Stimulated activated CD4-positive, alpha-beta T cell treated with anti-CD3 and anti-CD28 coated beads, Interleukin-15, amount 100 ng/mL, for 48 hours (primary cell): Measurements from ENCODE around the gene GDPGP1.
"Not testable (repeated sequence)": the region's sequence is repeated elsewhere in the genome, so short reads cannot be mapped to it uniquely, and the experiment has no call there.

Experiments used
- DNase-seq, 2 donors: peaks; one replicate each; pipeline ENCODE4 v3.0.0-alpha.2; 2020; ENCODE audit warnings: low read depth in 2 of 2

Gene GDPGP1

GRCh38 chr15:90260731-90261130 lies 26.7 kb downstream of the GDPGP1 start:
- not testable (repeated sequence) for DNase-seq

GRCh38 chr15:90261811-90262210 lies 27.8 kb downstream of the GDPGP1 start:
- DNase-seq = no peak

- DNase-seq = no peak
Observed at GRCh38 chr15:90262426-90262825, 28.4 kb downstream of the GDPGP1 start.

- DNase-seq = peak; percentile 14 to 24
Observed at GRCh38 chr15:90264671-90265070, 30.7 kb downstream of the GDPGP1 start.

- DNase-seq = peak; percentile 85 to 88
Observed at GRCh38 chr15:90265271-90266060, 31.5 kb downstream of the GDPGP1 start, which contains the start of gene NGRN. TSS of gene NGRN (plus strand) at chr15:90265672. CDS start at chr15:90265713, 41 bp downstream.

GRCh38 chr15:90266061-90266431 lies 32.0 kb downstream of the GDPGP1 start:
- peak; percentile 21 for DNase-seq

GRCh38 chr15:90266485-90266884 lies 32.5 kb downstream of the GDPGP1 start:
- DNase-seq = no peak

GRCh38 chr15:90268415-90268814 lies 34.4 kb downstream of the GDPGP1 start:
- no peak for DNase-seq

GRCh38 chr15:90270502-90271150 lies 36.6 kb downstream of the GDPGP1 start:
- no peak for DNase-seq

GRCh38 chr15:90271459-90272166 lies 37.6 kb downstream of the GDPGP1 start:
- no peak for DNase-seq

GRCh38 chr15:90278467-90278866 lies 44.5 kb downstream of the GDPGP1 start:
- DNase-seq = not testable (repeated sequence)

GRCh38 chr15:90280743-90281142 lies 46.7 kb downstream of the GDPGP1 start:
- not testable (repeated sequence) for DNase-seq

- DNase-seq = not testable (repeated sequence)
Observed at GRCh38 chr15:90281637-90282036, 47.6 kb downstream of the GDPGP1 start.

GRCh38 chr15:90286678-90287077 lies 52.7 kb downstream of the GDPGP1 start:
- DNase-seq = no peak

GRCh38 chr15:90287101-90287500 lies 53.1 kb downstream of the GDPGP1 start:
- no peak for DNase-seq

GRCh38 chr15:90287946-90288345 lies 53.9 kb downstream of the GDPGP1 start:
- no peak for DNase-seq

GRCh38 chr15:90291679-90292356 lies 57.8 kb downstream of the GDPGP1 start:
- no peak for DNase-seq

- DNase-seq = peak; percentile 47 to 74
Observed at GRCh38 chr15:90293040-90293810, 59.2 kb downstream of the GDPGP1 start.

- no peak for DNase-seq
Observed at GRCh38 chr15:90294159-90294558, 60.1 kb downstream of the GDPGP1 start.

GRCh38 chr15:90294601-90295269 lies 60.7 kb downstream of the GDPGP1 start:
- DNase-seq = no peak

GRCh38 chr15:90295270-90295648 lies 61.2 kb downstream of the GDPGP1 start:
- DNase-seq = no peak
